Breast epithelium (tissue), 4 donors: ENCODE measurements around the gene AUH. TPM values are rescaled to one million over a fixed set of nuclear protein-coding genes. Genes with fewer than 3 reads are reported as not detected.

Experiments used
- DNase-seq, 2 donors: peaks; one replicate each; pipeline ENCODE4 v3.0.0-alpha.2; 2019; ENCODE audit warnings: low spot score in 2 of 2
- H3K27ac ChIP-seq, 2 donors: fragments of 200-600 bp; sonication (generic) in 1 of 2; one replicate each; pipeline ENCODE4 v1.5.1; 2016 to 2019; ENCODE audit warnings: mild to moderate bottlenecking in 1 of 2
- H3K27me3 ChIP-seq, 2 donors: fragments of 200-600 bp; sonication (generic) in 1 of 2; one replicate each; pipeline versions ENCODE4 v1.5.1 to v1.6.0; 2017 to 2019; ENCODE audit warnings: control low read depth in 1 of 2, mild to moderate bottlenecking in 1 of 2
- H3K36me3 ChIP-seq: fragments of 200-600 bp; one replicate; pipeline ENCODE4 v1.5.1; 2019
- H3K4me1 ChIP-seq, 2 donors: fragments of 200-600 bp; sonication (generic); one replicate each; pipeline ENCODE4 v1.5.1; 2016 to 2019; ENCODE audit warnings: control low read depth in 1 of 2
- H3K4me3 ChIP-seq, 3 donors: fragments of 200-600 bp; sonication (generic); 1 replicate in 2 of 3; 2 replicates in 1 of 3; pipeline ENCODE4 v1.5.1; 2016 to 2019; ENCODE audit warnings: mild to moderate bottlenecking in 3 of 3, moderate library complexity in 2 of 3
- H3K9me3 ChIP-seq, 2 donors: fragments of 200-600 bp; sonication (generic) in 1 of 2; one replicate each; pipeline ENCODE4 v1.5.1; 2016 to 2019; ENCODE audit warnings: control low read depth in 1 of 2
- POLR2A ChIP-seq: fragments of 450-650 bp; IDR thresholded peaks from one replicate; pipeline ENCODE4 v1.6.1; 2016; ENCODE audit warnings: antibody characterized with exemption, mild to moderate bottlenecking, moderate library complexity
- POLR2AphosphoS5 ChIP-seq, 3 donors: sonication (generic); formaldehyde crosslinking; IDR thresholded peaks; one replicate each; pipeline ENCODE4 v1.6.1; 2017; ENCODE audit warnings: antibody characterized with exemption in 3 of 3
- intact Hi-C: fragments of 100-400 bp; cut with DNase I; formaldehyde crosslinking; loops from one replicate; pipeline ENCODE4 v1.15.1; 2023; ENCODE audit warnings: low total_unique reads
- total RNA-seq, 3 donors: library from RNA; depleted of rRNA; stranded (reverse); fragments of >200 nt; gene quantifications; one replicate each; pipeline ENCODE4 v1.1.0, GENCODE V29; 2016
- TF ChIP-seq, protein P1 (sequence below), 3 donors: fragments of 450-650 bp; IDR thresholded peaks; one replicate each; pipeline ENCODE4 v1.5.1; 2016 to 2017; ENCODE audit warnings: antibody characterized with exemption in 3 of 3, mild to moderate bottlenecking in 3 of 3, moderate library complexity in 3 of 3

Gene AUH
- total RNA-seq, 3 donors from 2014 or later: 34.2 to 64.4 (median 50.8) TPM

DNA sequence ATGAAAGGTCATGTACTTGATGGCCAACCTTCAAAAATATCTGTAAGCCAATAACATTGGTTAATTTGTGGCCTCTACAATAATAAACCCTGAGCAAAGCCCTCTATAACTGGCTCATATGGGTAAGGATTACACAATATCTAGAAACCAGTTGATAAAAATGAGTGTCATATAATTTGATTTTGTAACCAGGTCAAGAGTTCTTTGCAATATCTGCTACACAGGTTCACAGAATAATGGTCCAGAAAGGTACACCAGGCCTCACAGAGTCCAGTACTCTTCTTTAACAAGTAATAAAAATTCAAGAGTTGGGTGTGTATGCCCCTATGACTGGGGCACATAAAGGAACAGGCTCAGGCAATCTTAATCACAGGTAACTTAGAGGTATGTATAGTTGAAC, 95.3 kb downstream of the AUH start:
- Histone ChIP-seq H3K27ac (no peak overlapping the region), H3K4me1 (no peaks in the 10 kb centered on the region), H3K27me3 (no peaks in the 10 kb centered on the region), H3K4me3 (no peak overlapping the region), H3K9me3 (no peaks in the 10 kb centered on the region), H3K36me3 (no peaks in the 10 kb centered on the region)
- intact Hi-C loops: no loop called here
- DNase-seq: no peak
- TF ChIP-seq, protein P1, sequence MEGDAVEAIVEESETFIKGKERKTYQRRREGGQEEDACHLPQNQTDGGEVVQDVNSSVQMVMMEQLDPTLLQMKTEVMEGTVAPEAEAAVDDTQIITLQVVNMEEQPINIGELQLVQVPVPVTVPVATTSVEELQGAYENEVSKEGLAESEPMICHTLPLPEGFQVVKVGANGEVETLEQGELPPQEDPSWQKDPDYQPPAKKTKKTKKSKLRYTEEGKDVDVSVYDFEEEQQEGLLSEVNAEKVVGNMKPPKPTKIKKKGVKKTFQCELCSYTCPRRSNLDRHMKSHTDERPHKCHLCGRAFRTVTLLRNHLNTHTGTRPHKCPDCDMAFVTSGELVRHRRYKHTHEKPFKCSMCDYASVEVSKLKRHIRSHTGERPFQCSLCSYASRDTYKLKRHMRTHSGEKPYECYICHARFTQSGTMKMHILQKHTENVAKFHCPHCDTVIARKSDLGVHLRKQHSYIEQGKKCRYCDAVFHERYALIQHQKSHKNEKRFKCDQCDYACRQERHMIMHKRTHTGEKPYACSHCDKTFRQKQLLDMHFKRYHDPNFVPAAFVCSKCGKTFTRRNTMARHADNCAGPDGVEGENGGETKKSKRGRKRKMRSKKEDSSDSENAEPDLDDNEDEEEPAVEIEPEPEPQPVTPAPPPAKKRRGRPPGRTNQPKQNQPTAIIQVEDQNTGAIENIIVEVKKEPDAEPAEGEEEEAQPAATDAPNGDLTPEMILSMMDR (IDR thresholded peaks at IDR 0.05): no peak
- no peak for TF ChIP-seq POLR2AphosphoS5 (IDR thresholded peaks at IDR 0.05)
- no peak for TF ChIP-seq POLR2A

DNA sequence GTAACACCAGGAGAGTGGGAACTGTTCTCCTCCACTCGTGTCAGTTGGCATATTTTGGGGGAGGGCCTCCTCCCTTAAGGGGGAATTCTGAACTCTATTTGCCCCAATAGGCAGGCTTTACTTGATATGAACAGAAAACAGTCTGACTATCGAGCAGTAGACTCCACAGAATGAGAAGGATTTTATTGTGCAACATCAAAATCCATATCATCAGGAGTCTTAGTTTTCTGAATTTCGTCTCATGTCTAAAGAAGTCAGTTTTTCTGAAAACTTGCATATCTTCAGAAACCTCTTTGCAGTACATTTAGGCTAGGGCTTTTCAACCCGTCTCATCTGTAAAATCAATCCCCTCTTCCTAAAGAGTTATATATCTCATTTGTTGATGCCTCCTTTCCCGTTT, 96.2 kb downstream of the AUH start:
- Histone ChIP-seq H3K4me3 (no peak overlapping the region), H3K27ac (no peak overlapping the region), H3K36me3 (no peaks in the 10 kb centered on the region), H3K27me3 (no peaks in the 10 kb centered on the region), H3K4me1 (no peaks in the 10 kb centered on the region), H3K9me3 (no peaks in the 10 kb centered on the region)
- intact Hi-C loops: no loop called here
- DNase-seq: no peak
- TF ChIP-seq POLR2AphosphoS5 (IDR thresholded peaks at IDR 0.05) (no peak), POLR2A (no peak)
- TF ChIP-seq, protein P1 (IDR thresholded peaks at IDR 0.05): no peak

DNA sequence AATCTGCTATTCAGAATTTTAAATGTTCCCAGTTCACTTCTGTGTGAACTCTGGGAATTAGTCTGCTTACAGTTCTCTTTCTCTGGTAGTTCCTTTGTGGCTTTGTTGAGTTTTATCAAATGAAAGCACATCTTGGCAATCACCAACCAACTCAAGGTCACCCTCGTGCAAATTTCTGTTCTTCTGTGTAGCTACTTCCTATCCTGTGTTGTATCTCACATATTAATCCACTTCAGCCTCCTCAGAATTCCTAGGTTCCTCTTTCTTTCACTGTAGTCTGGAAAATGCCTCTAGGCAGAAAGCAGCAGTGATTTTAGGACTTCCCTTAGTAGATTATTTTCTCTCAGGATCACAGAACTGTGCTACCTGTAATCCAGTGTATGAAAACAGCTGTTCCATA, 100.3 kb downstream of the AUH start:
- intact Hi-C loops: no loop called here
- Histone ChIP-seq H3K27me3 (no peaks in the 10 kb centered on the region), H3K36me3 (no peaks in the 10 kb centered on the region), H3K9me3 (no peaks in the 10 kb centered on the region), H3K4me1 (no peaks in the 10 kb centered on the region), H3K27ac (no peak overlapping the region), H3K4me3 (no peak overlapping the region)
- TF ChIP-seq, protein P1 (IDR thresholded peaks at IDR 0.05): no peak
- no peak for TF ChIP-seq POLR2AphosphoS5 (IDR thresholded peaks at IDR 0.05)
- TF ChIP-seq POLR2A: no peak
- DNase-seq: no peak

DNA sequence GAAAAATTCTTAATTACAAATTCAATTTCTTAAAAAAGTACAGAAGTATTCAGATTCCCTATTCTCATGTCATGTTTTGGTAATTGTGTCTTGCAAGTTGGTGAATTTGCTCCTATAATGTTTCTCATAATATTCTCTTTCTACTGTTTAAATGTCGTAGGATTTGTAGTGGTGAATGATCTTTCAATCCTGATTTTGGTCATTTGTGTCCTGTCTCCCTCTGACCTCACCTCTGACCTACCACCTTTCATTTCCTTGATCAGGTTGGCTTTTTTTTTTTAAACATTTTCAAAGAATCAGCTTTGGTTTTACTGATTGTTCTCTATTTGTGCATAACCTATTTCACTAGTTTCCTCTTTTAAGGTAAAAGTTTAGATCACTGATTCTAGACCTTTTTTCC, 102.6 kb downstream of the AUH start:
- DNase-seq: no peak
- intact Hi-C loops: no loop called here
- no peak overlapping the region for H3K4me3 ChIP-seq
- no peaks in the 10 kb centered on the region for H3K27me3 ChIP-seq
- no peak for TF ChIP-seq POLR2AphosphoS5 (IDR thresholded peaks at IDR 0.05)
- TF ChIP-seq POLR2A: no peak
- TF ChIP-seq, protein P1 (IDR thresholded peaks at IDR 0.05): no peak
- H3K27ac ChIP-seq: no peak overlapping the region
- no peaks in the 10 kb centered on the region for H3K4me1 ChIP-seq
- no peaks in the 10 kb centered on the region for H3K9me3 ChIP-seq
- no peaks in the 10 kb centered on the region for H3K36me3 ChIP-seq

DNA sequence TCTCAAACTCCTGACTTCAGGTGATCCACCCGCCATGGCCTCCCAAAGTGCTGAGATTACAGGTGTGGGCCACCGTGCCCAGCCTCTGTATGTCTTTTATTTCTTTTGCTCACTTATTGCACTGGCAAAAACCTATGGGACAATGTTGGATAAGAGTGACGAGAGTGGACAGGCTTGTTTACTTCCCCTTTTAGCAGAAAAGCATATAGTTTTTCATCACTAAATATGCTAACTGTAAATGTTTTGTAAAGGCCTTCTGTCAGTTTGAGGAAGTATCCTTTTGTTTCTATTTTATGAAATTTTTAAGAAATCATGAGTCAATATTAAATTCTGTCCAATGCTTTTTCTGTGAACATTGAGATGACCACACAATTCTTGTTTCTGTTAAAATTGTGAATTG, 103.3 kb downstream of the AUH start:
- Histone ChIP-seq H3K27me3 (no peaks in the 10 kb centered on the region), H3K4me1 (no peaks in the 10 kb centered on the region), H3K36me3 (no peaks in the 10 kb centered on the region), H3K4me3 (no peak overlapping the region), H3K9me3 (no peaks in the 10 kb centered on the region), H3K27ac (no peak overlapping the region)
- TF ChIP-seq POLR2AphosphoS5 (IDR thresholded peaks at IDR 0.05) (no peak), POLR2A (no peak)
- TF ChIP-seq, protein P1 (IDR thresholded peaks at IDR 0.05): no peak
- no peak for DNase-seq
- intact Hi-C loops: no loop called here
